Esophagus muscularis mucosa (tissue), 4 donors: Measurements from ENCODE around the gene TTC24.

Experiments
- EP300 ChIP-seq: sonication (generic); formaldehyde crosslinking; IDR thresholded peaks from one replicate; pipeline ENCODE4 v1.6.1; 2017; ENCODE audit warnings: antibody characterized with exemption
- POLR2A ChIP-seq: fragments of 450-650 bp; IDR thresholded peaks from one replicate; pipeline ENCODE4 v1.6.1; 2017; ENCODE audit warnings: antibody characterized with exemption, moderate library complexity, mild to moderate bottlenecking, low read depth
- POLR2AphosphoS5 ChIP-seq, 2 donors: sonication (generic); formaldehyde crosslinking; IDR thresholded peaks; one replicate each; pipeline ENCODE4 v1.6.1; 2017; ENCODE audit warnings: antibody characterized with exemption in 2 of 2
- TF ChIP-seq, protein P1 (sequence below), 3 experiments: fragments of 200-600 bp in 2 of 3; fragments of 450-650 bp in 1 of 3; sonication (generic) in 2 of 3; IDR thresholded peaks; one replicate each; pipeline ENCODE4 v1.5.1; 2017 to 2019; ENCODE audit warnings: antibody characterized with exemption in 3 of 3, mild to moderate bottlenecking in 2 of 3, moderate library complexity in 1 of 3

DNA sequence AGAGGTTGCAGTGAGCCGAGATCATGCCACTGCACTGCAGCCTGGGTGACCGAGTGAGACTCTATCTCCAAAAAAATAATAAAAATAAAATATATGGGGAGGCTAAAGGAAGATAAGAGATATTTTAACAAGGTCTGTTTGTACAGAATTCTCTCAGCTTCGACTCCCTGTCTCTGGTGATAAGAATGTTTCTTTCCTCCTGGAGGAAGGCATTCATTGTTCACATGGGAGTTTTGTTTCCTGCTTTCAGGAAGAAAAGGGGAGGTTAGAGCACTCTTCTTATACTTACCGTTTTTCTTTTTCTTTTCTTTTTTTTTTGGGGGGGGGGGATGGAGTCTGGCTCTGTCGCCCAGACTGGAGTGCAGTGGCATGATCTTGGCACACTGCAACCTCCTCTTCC lies 10.0 kb downstream of the TTC24 start:
- TF ChIP-seq POLR2A (no peak), POLR2AphosphoS5 (IDR thresholded peaks at IDR 0.05) (no peak), EP300 (no peak)
- TF ChIP-seq, protein P1, sequence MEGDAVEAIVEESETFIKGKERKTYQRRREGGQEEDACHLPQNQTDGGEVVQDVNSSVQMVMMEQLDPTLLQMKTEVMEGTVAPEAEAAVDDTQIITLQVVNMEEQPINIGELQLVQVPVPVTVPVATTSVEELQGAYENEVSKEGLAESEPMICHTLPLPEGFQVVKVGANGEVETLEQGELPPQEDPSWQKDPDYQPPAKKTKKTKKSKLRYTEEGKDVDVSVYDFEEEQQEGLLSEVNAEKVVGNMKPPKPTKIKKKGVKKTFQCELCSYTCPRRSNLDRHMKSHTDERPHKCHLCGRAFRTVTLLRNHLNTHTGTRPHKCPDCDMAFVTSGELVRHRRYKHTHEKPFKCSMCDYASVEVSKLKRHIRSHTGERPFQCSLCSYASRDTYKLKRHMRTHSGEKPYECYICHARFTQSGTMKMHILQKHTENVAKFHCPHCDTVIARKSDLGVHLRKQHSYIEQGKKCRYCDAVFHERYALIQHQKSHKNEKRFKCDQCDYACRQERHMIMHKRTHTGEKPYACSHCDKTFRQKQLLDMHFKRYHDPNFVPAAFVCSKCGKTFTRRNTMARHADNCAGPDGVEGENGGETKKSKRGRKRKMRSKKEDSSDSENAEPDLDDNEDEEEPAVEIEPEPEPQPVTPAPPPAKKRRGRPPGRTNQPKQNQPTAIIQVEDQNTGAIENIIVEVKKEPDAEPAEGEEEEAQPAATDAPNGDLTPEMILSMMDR (IDR thresholded peaks at IDR 0.05): no peak
